T-cell (primary cell): Measurements from ENCODE around the gene LRP1B. TPM values are rescaled to one million over a fixed set of nuclear protein-coding genes. Genes with fewer than 3 reads are reported as not detected.

ENCODE experiments used
- ATAC-seq, 4 experiments: fragments of 200-7000 bp in 3 of 4; fragments of 150-1000 bp in 1 of 4; cut with Tn5 transposase; replicated peaks in 1 of 4; 1 replicate in 3 of 4; 2 replicates in 1 of 4; pipeline ENCODE4 v1.10.0; 2021; ENCODE audit warnings: moderate library complexity in 3 of 4, mild to moderate bottlenecking in 2 of 4, moderate number of reproducible peaks in 1 of 4
- CTCF ChIA-PET, 2 donors: fragments of 300-600 bp; sonication (Branson Sonifier 250); formaldehyde crosslinking; loops; one replicate each; lab custom pipeline; 2022; ENCODE audit warnings: antibody characterized with exemption in 2 of 2; lab: Charles Lee
- POLR2A ChIA-PET, 2 donors: fragments of 300-600 bp; sonication (Branson Sonifier 250); formaldehyde crosslinking; loops; one replicate each; lab custom pipeline; 2022; ENCODE audit warnings: antibody characterized with exemption in 2 of 2; lab: Charles Lee
- DNase-seq, 35 experiments: peaks; one replicate each; pipeline versions ENCODE4 v3.0.0 to v3.0.0-alpha.2; 2013 to 2023
- H3K27ac ChIP-seq: one replicate; pipeline ENCODE4 v1.5.1; 2013; ENCODE audit warnings: low read length
- H3K27me3 ChIP-seq, 2 experiments: replicated peaks in 1 of 2; 1 replicate in 1 of 2; 2 replicates in 1 of 2; pipeline versions ENCODE4 v1.6.1 to v1.7.0; 2013; ENCODE audit warnings: low read length in 1 of 2, mixed read lengths in 1 of 2; ENCODE audit not compliant: control insufficient read depth in 2 of 2, insufficient read depth in 2 of 2; ENCODE audit errors: extremely low read depth in 1 of 2
- H3K36me3 ChIP-seq, 2 donors: 1 replicate in 1 of 2; 2 replicates in 1 of 2; pipeline versions ENCODE4 v1.6.1 to v1.7.0; 2013; ENCODE audit warnings: low read length in 1 of 2; ENCODE audit not compliant: control insufficient read depth in 2 of 2, insufficient read depth in 1 of 2; ENCODE audit errors: extremely low read depth in 1 of 2
- H3K4me1 ChIP-seq, 2 experiments: 1 replicate in 1 of 2; 2 replicates in 1 of 2; pipeline versions ENCODE4 v1.6.1 to v1.7.0; 2013; ENCODE audit warnings: low read length in 2 of 2, mixed read lengths in 1 of 2; ENCODE audit not compliant: insufficient read depth in 2 of 2, control insufficient read depth in 1 of 2; ENCODE audit errors: extremely low read depth in 1 of 2
- H3K4me3 ChIP-seq, 2 donors: 1 replicate in 1 of 2; 2 replicates in 1 of 2; pipeline versions ENCODE4 v1.5.1 to v1.7.0; 2013; ENCODE audit warnings: mild to moderate bottlenecking in 2 of 2, low read length in 1 of 2, moderate library complexity in 1 of 2; ENCODE audit not compliant: control insufficient read depth in 1 of 2; ENCODE audit errors: extremely low read depth in 1 of 2
- H3K9me3 ChIP-seq: 2 replicates; pipeline ENCODE4 v1.7.0; 2013
- H3K27ac Mint-ChIP-seq, 2 donors: one replicate each; pipeline ENCODE4 v1.8.0; 2020 to 2021; ENCODE audit warnings: mild to moderate bottlenecking in 2 of 2, mixed read lengths in 2 of 2
- H3K27me3 Mint-ChIP-seq, 2 donors: one replicate each; pipeline ENCODE4 v1.8.0; 2021 to 2022; ENCODE audit warnings: mixed read lengths in 2 of 2
- H3K36me3 Mint-ChIP-seq: one replicate; pipeline ENCODE4 v1.8.0; 2021; ENCODE audit warnings: mixed read lengths
- H3K4me1 Mint-ChIP-seq, 3 donors: one replicate each; pipeline ENCODE4 v1.8.0; 2020 to 2022; ENCODE audit warnings: mixed read lengths in 3 of 3, mild to moderate bottlenecking in 1 of 3
- H3K4me3 Mint-ChIP-seq, 3 donors: one replicate each; pipeline ENCODE4 v1.8.0; 2020 to 2022; ENCODE audit warnings: mild to moderate bottlenecking in 3 of 3, mixed read lengths in 3 of 3, moderate library complexity in 3 of 3
- H3K9me3 Mint-ChIP-seq, 3 donors: one replicate each; pipeline ENCODE4 v1.8.0; 2020 to 2022; ENCODE audit warnings: mixed read lengths in 3 of 3
- WGBS: methylation state at CpG from one replicate; pipeline ENCODE4 v1.1.5; 2013; ENCODE audit warnings: missing lambda C conversion rate; ENCODE audit not compliant: insufficient coverage; 5-methylcytosine and 5-hydroxymethylcytosine counted together
- total RNA-seq, 35 experiments: library from RNA in 6 of 35; stranded (reverse) in 6 of 35; fragments of 120-200 nt in 1 of 35; gene quantifications; one replicate each; pipeline versions ENCODE4 v1.2.1 to v1.2.4 and lab custom pipeline; 2013 to 2026

The LRP1B gene
- total RNA-seq, 5 donors from 2014 or later (not counting 1 experiment from before 2014, with no cell fraction given) = not detected

DNA sequence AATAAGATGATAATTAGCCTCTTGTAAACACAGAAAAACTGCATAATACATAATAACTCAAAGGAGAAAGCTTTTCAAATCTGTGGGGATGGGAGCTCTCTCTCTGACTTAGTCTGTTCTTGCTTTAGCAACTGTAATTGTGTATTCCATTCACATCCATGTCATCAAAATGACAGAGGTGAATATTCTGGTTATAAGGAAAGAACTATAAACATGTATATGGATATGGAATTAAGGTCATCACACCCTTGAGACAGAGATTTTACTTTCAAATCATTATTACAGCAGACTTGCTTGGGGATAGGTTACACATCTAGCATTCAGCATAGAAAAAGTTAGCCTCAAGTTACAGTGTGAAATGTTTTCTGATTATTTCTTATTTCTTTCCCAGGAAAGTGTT, 497.7 kb downstream of the LRP1B start:
- no peaks in the 10 kb centered on the region for H3K9me3 ChIP-seq
- H3K27ac Mint-ChIP-seq = no peak overlapping the region
- peaks cover 0 to 14% (median 0%) of the 10 kb centered on the region in 3 donors for H3K9me3 Mint-ChIP-seq
- H3K4me1 ChIP-seq = no peaks in the 10 kb centered on the region
- H3K4me1 Mint-ChIP-seq = no peaks in the 10 kb centered on the region
- no peaks in the 10 kb centered on the region for H3K27me3 ChIP-seq
- CTCF ChIA-PET = no interaction called here
- DNase-seq (no peak), ATAC-seq (no peak)
- no peaks in the 10 kb centered on the region for H3K27me3 Mint-ChIP-seq
- H3K4me3 Mint-ChIP-seq = no peak overlapping the region
- H3K36me3 Mint-ChIP-seq = no peaks in the 10 kb centered on the region
- no peak overlapping the region for H3K4me3 ChIP-seq
- H3K27ac ChIP-seq = no peak overlapping the region
- POLR2A ChIA-PET = no interaction called here
- H3K36me3 ChIP-seq = no peaks in the 10 kb centered on the region

DNA sequence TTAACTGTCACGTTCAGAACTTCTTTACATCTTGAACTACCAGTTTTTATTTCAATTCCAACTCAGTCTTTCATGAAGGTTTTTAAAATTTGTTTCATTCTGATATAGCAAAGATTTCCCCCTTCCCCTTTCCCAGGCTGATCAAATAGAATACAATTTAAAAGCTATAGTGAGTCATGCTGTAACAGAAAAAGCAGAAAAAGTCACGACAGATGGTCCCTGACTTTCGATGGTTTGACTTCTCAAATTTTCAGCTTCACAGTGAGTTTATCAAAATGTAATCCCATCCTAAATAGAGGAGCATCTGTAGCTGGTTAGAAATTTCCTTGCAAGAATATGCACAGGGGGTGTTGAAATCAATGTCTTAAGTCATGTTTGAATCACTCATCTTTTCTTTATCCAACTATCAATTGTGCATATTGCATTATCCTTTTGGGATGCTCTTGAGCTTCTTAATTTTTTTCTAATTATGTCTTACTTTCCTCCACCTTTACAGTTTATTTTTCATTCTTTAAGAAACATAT, 500.3 kb downstream of the LRP1B start:
- no peak for DNase-seq
- no peaks in the 10 kb centered on the region for H3K4me1 Mint-ChIP-seq
- no peak overlapping the region for H3K4me3 Mint-ChIP-seq
- H3K36me3 Mint-ChIP-seq = no peaks in the 10 kb centered on the region
- POLR2A ChIA-PET = no interaction called here
- ATAC-seq = no peak
- CTCF ChIA-PET = no interaction called here
- H3K9me3 ChIP-seq = no peaks in the 10 kb centered on the region
- H3K4me3 ChIP-seq = no peak overlapping the region
- no peak overlapping the region for H3K27ac Mint-ChIP-seq
- H3K9me3 Mint-ChIP-seq = peaks cover 0 to 10% (median under 1%) of the 10 kb centered on the region in 3 donors
- H3K4me1 ChIP-seq = no peaks in the 10 kb centered on the region
- H3K36me3 ChIP-seq = no peaks in the 10 kb centered on the region
- H3K27me3 ChIP-seq = no peaks in the 10 kb centered on the region
- no peak overlapping the region for H3K27ac ChIP-seq
- no peaks in the 10 kb centered on the region for H3K27me3 Mint-ChIP-seq
- no CpG with 5 or more reads among the region's 3 CpGs for WGBS

DNA sequence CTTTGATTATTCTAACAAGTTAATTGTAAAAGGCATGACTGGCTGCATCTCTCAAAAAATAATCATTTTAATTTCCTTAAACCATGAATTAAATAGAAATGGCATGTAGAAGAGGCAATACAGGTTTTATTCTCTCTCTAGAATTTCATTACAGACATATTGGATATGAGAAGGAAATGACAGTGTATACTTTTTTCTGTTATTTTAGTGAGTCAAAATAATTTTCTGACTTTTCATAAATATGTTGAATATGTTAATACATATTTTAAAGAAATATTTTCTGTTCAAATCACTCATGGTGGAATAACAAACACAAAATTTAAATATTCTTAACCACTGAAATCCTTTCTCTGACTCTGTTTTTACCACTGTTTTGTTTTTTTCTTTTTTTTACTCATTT, 510.4 kb downstream of the LRP1B start:
- Histone ChIP-seq H3K36me3 (no peaks in the 10 kb centered on the region), H3K27me3 (no peaks in the 10 kb centered on the region), H3K9me3 (no peaks in the 10 kb centered on the region), H3K4me1 (no peaks in the 10 kb centered on the region), H3K4me3 (no peak overlapping the region), H3K27ac (no peak overlapping the region)
- no peak for ATAC-seq
- DNase-seq = no peak
- ChIA-PET CTCF (no interaction called here), POLR2A (no interaction called here)
- H3K27ac Mint-ChIP-seq = no peak overlapping the region
- H3K36me3 Mint-ChIP-seq = no peaks in the 10 kb centered on the region
- H3K9me3 Mint-ChIP-seq = peaks cover 3 to 13% (median 8%) of the 10 kb centered on the region in 3 donors
- H3K4me1 Mint-ChIP-seq = no peaks in the 10 kb centered on the region
- no peaks in the 10 kb centered on the region for H3K27me3 Mint-ChIP-seq
- H3K4me3 Mint-ChIP-seq = no peak overlapping the region

DNA sequence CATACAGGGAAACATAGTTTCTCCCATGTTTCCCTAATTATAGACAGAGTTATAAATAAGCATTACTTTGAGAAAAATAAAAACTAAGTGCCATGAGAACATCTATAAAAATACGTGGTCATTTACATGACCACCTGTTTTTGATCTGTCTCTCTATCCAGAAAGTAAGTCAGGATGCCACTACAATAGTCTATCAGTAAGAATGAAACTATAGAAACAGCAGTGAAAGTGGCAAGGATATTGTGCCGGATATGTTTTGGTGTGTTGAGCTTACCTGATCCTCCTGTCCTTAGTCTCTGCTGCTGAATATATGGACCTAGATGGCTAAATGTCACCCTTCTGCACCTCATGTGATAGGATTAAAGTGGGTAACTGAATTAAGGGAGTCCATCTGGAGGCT, 512.4 kb downstream of the LRP1B start:
- CTCF ChIA-PET = no interaction called here
- Histone ChIP-seq H3K4me1 (no peaks in the 10 kb centered on the region), H3K4me3 (no peak overlapping the region), H3K27me3 (no peaks in the 10 kb centered on the region), H3K27ac (no peak overlapping the region), H3K9me3 (no peaks in the 10 kb centered on the region), H3K36me3 (no peaks in the 10 kb centered on the region)
- H3K9me3 Mint-ChIP-seq = peaks cover 3 to 11% (median 4%) of the 10 kb centered on the region in 3 donors
- H3K36me3 Mint-ChIP-seq = no peaks in the 10 kb centered on the region
- DNase-seq (no peak), ATAC-seq (no peak)
- POLR2A ChIA-PET = no interaction called here
- H3K27ac Mint-ChIP-seq = no peak overlapping the region
- H3K27me3 Mint-ChIP-seq = no peaks in the 10 kb centered on the region
- H3K4me1 Mint-ChIP-seq = no peaks in the 10 kb centered on the region
- H3K4me3 Mint-ChIP-seq = no peak overlapping the region
- 100% methylated on average over 1 of the region's 2 CpGs for WGBS

DNA sequence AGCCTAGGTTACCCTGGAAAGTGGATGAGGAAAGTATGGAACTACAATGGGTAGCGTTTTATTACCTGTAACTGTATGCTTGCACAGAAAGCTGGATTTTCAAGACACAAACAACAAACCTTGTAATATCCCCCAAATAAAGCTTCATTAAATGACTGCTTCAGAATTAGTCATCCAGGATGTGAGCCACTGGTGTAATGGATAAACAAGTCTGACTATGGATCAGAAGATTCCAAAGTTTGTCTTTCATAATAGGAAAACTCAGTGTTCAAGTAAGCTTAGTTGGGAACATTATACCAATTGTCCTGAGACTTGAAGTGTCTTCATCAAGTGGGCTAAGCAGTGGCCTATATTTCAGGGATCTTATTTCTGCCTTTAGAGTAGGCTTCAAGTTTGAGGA, 518.8 kb downstream of the LRP1B start:
- H3K27ac Mint-ChIP-seq = no peak overlapping the region
- no peak overlapping the region for H3K27ac ChIP-seq
- DNase-seq (no peak), ATAC-seq (no peak)
- ChIA-PET POLR2A (no interaction called here), CTCF (interaction anchor here in 1 of 2 donors (0.7 kb wide), 1 partner anchor 77 kb away, joined by 3 read pairs; no protein-coding TSS in a partner anchor)
- H3K27me3 ChIP-seq = no peaks in the 10 kb centered on the region
- no peaks in the 10 kb centered on the region for H3K4me1 ChIP-seq
- no peak overlapping the region for H3K4me3 Mint-ChIP-seq
- no peaks in the 10 kb centered on the region for H3K36me3 ChIP-seq
- H3K36me3 Mint-ChIP-seq = no peaks in the 10 kb centered on the region
- no peaks in the 10 kb centered on the region for H3K4me1 Mint-ChIP-seq
- H3K27me3 Mint-ChIP-seq = no peaks in the 10 kb centered on the region
- peaks cover 0 to 15% (median 12%) of the 10 kb centered on the region in 3 donors for H3K9me3 Mint-ChIP-seq
- H3K4me3 ChIP-seq = no peak overlapping the region
- H3K9me3 ChIP-seq = no peaks in the 10 kb centered on the region
- WGBS = no CpG with 5 or more reads among the region's 1 CpG

DNA sequence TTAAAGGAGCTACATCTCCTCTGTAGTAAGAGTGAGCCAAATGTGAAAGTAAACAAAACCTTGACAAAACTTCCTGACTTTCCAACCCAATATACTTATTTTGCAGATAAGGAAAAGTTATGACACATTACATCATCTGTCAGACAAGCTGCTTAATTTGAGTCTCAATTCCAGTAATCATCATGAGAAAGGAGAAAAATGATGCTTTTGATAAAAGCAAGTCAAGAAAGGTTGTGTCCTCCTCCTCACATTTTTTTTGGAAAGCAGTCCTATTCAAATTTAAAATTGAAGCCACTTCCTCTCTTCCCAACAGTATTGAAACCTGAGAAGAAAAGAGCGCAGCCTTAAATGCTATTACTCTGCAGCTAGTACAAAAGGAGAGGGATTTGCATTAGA, 519.6 kb downstream of the LRP1B start:
- POLR2A ChIA-PET = no interaction called here
- Mint-ChIP-seq H3K27me3 (no peaks in the 10 kb centered on the region), H3K27ac (no peak overlapping the region), H3K36me3 (no peaks in the 10 kb centered on the region), H3K4me3 (no peak overlapping the region), H3K9me3 (peaks cover 0 to 15% (median 12%) of the 10 kb centered on the region in 3 donors), H3K4me1 (no peaks in the 10 kb centered on the region)
- Histone ChIP-seq H3K9me3 (no peaks in the 10 kb centered on the region), H3K4me3 (no peak overlapping the region), H3K4me1 (no peaks in the 10 kb centered on the region), H3K36me3 (no peaks in the 10 kb centered on the region), H3K27ac (no peak overlapping the region), H3K27me3 (no peaks in the 10 kb centered on the region)
- DNase-seq (no peak), ATAC-seq (no peak)
- CTCF ChIA-PET = no interaction called here
- WGBS = no CpG with 5 or more reads among the region's 1 CpG
